Hepatocyte (in vitro differentiated cells): Measurements from ENCODE around the gene NUP155. TPM values are rescaled to one million over a fixed set of nuclear protein-coding genes. Genes with fewer than 3 reads are reported as not detected.
"Not testable (repeated sequence)": the region's sequence is repeated elsewhere in the genome, so short reads cannot be mapped to it uniquely, and the experiment has no call there.

Experiments used
- DNase-seq: peaks from one replicate; pipeline ENCODE4 v3.0.0-alpha.2; 2016; ENCODE audit warnings: low spot score
- H2AFZ ChIP-seq: fragments of 200-600 bp; sonication (generic); 2 replicates; pipeline ENCODE4 v1.6.0; 2016; ENCODE audit warnings: antibody characterized with exemption, mild to moderate bottlenecking
- H3K27ac ChIP-seq: fragments of 200-600 bp; sonication (generic); 2 replicates; pipeline ENCODE4 v1.5.1; 2016; ENCODE audit warnings: mild to moderate bottlenecking
- H3K27me3 ChIP-seq: fragments of 200-600 bp; sonication (generic); 2 replicates; pipeline ENCODE4 v1.6.1; 2016
- H3K36me3 ChIP-seq: fragments of 200-600 bp; sonication (generic); replicated peaks from 2 replicates; pipeline ENCODE4 v1.5.1; 2016; ENCODE audit warnings: low read depth; ENCODE audit not compliant: insufficient read depth
- H3K4me1 ChIP-seq: fragments of 200-600 bp; sonication (generic); 2 replicates; pipeline ENCODE4 v1.5.1; 2016; ENCODE audit warnings: mild to moderate bottlenecking, moderate library complexity; ENCODE audit not compliant: insufficient read depth
- H3K4me2 ChIP-seq: fragments of 200-600 bp; sonication (generic); 2 replicates; pipeline ENCODE4 v1.6.0; 2016
- H3K4me3 ChIP-seq: fragments of 200-600 bp; sonication (generic); 2 replicates; pipeline ENCODE4 v1.5.1; 2016; ENCODE audit warnings: mild to moderate bottlenecking
- H3K79me2 ChIP-seq: fragments of 200-600 bp; sonication (generic); 2 replicates; pipeline ENCODE4 v1.6.0; 2017; ENCODE audit warnings: mild to moderate bottlenecking
- H3K9me2 ChIP-seq: fragments of 200-600 bp; sonication (generic); replicated peaks from 2 replicates; pipeline ENCODE4 v1.6.0; 2017; ENCODE audit warnings: mild to moderate bottlenecking; ENCODE audit not compliant: insufficient read depth
- H3K9me3 ChIP-seq: fragments of 200-600 bp; sonication (generic); 2 replicates; pipeline ENCODE4 v1.5.1; 2016; ENCODE audit warnings: low read depth, mild to moderate bottlenecking
- H4K20me1 ChIP-seq: fragments of 200-600 bp; sonication (generic); 2 replicates; pipeline ENCODE4 v1.6.0; 2016; ENCODE audit warnings: mild to moderate bottlenecking; ENCODE audit not compliant: insufficient read depth, poor library complexity, severe bottlenecking
- CTCF ChIP-seq: fragments of 200-600 bp; sonication (generic); IDR thresholded peaks from 2 replicates; pipeline ENCODE4 v1.5.1; 2016; ENCODE audit warnings: antibody characterized with exemption, mild to moderate bottlenecking; ENCODE audit not compliant: poor library complexity
- EZH2 ChIP-seq: fragments of 200-600 bp; sonication (generic); IDR thresholded peaks from 2 replicates; pipeline ENCODE4 v1.6.1; 2016; ENCODE audit warnings: antibody characterized with exemption, mild to moderate bottlenecking, borderline replicate concordance
- EZH2phosphoT487 ChIP-seq: fragments of 200-600 bp; sonication (generic); IDR thresholded peaks from one replicate; pipeline ENCODE4 v1.6.1; 2018; ENCODE audit warnings: antibody characterized with exemption, mild to moderate bottlenecking, low read depth, moderate library complexity; ENCODE audit not compliant: unreplicated experiment, severe bottlenecking
- WGBS: methylation state at CpG from one replicate; pipeline ENCODE4 v1.1.6; 2016; ENCODE audit warnings: low lambda C conversion rate; ENCODE audit errors: missing lambda C conversion rate; 5-methylcytosine and 5-hydroxymethylcytosine counted together
- polyA plus RNA-seq: library from polyadenylated mRNA; unstranded; fragments of >200 nt; fragmentation: Nextera tagmentation; extraction: Ambion mirVana; gene quantifications from 2 replicates; pipeline ENCODE4 v1.2.1, GENCODE V29; 2016
- total RNA-seq: library from RNA; depleted of rRNA; stranded (reverse); fragments of >200 nt; gene quantifications from 2 replicates; pipeline ENCODE4 v1.2.3, GENCODE V29; 2014

NUP155 gene
- total and polyA plus RNA-seq, 2 experiments from 2014 or later, result 9.1 to 23.4 TPM

- 90% methylated on average over 3 of the region's 3 CpGs for WGBS
- H4K20me1 ChIP-seq, result no peaks in the 10 kb centered on the region
- DNase-seq, result no peak
- no peak overlapping the region for H3K4me2 ChIP-seq
- H3K4me1 ChIP-seq, result peaks cover 2% of the 10 kb centered on the region
- H3K27me3 ChIP-seq, result no peaks in the 10 kb centered on the region
- H3K79me2 ChIP-seq, result peaks cover 11% of the 10 kb centered on the region
- no peaks in the 10 kb centered on the region for H3K36me3 ChIP-seq
- H3K4me3 ChIP-seq, result no peak overlapping the region
- H3K27ac ChIP-seq, result no peak overlapping the region
- TF ChIP-seq CTCF (no peak), EZH2 (no peak), EZH2phosphoT487 (no peak)
- no peak overlapping the region for H2AFZ ChIP-seq
- H3K9me2 ChIP-seq, result no peaks in the 10 kb centered on the region
- H3K9me3 ChIP-seq, result no peaks in the 10 kb centered on the region
These were observed 4.2 kb upstream of the NUP155 start for GRCh38 chr5:37375091-37375490.

- Histone ChIP-seq H3K4me1 (peaks cover 8% of the 10 kb centered on the region), H4K20me1 (no peaks in the 10 kb centered on the region), H2AFZ (peak overlapping the region; percentile 79), H3K9me2 (no peaks in the 10 kb centered on the region), H3K27ac (peak overlapping the region; percentile 64), H3K4me2 (peak overlapping the region; percentile 80), H3K36me3 (no peaks in the 10 kb centered on the region), H3K27me3 (no peaks in the 10 kb centered on the region), H3K4me3 (peak overlapping the region; percentile 69), H3K79me2 (peaks cover 51% of the 10 kb centered on the region), H3K9me3 (no peaks in the 10 kb centered on the region)
- no peak for DNase-seq
- 2% methylated on average over 7 of the region's 7 CpGs for WGBS
- TF ChIP-seq CTCF (no peak), EZH2phosphoT487 (no peak), EZH2 (no peak)
These were observed 399 bp downstream of the NUP155 start for GRCh38 chr5:37370550-37370863.

GRCh38 chr5:37355161-37355560 lies 15.7 kb downstream of the NUP155 start:
- Histone ChIP-seq H3K4me2 (no peak overlapping the region), H3K79me2 (peaks cover 3% of the 10 kb centered on the region), H3K27ac (no peak overlapping the region), H3K4me1 (no peaks in the 10 kb centered on the region), H3K9me2 (no peaks in the 10 kb centered on the region), H2AFZ (no peak overlapping the region), H3K9me3 (no peaks in the 10 kb centered on the region), H3K36me3 (no peaks in the 10 kb centered on the region), H3K4me3 (no peak overlapping the region), H3K27me3 (no peaks in the 10 kb centered on the region), H4K20me1 (no peaks in the 10 kb centered on the region)
- no peak for DNase-seq
- WGBS, result 91% methylated on average over 6 of the region's 6 CpGs
- TF ChIP-seq EZH2phosphoT487 (no peak), CTCF (no peak), EZH2 (no peak)

GRCh38 chr5:37342741-37343140 lies 28.2 kb downstream of the NUP155 start:
- H3K27ac ChIP-seq, H3K4me3 ChIP-seq, H3K27me3 ChIP-seq, H3K79me2 ChIP-seq, DNase-seq, H4K20me1 ChIP-seq, H3K9me3 ChIP-seq, H3K36me3 ChIP-seq, H2AFZ ChIP-seq, H3K4me1 ChIP-seq, H3K9me2 ChIP-seq, H3K4me2 ChIP-seq: not testable (repeated sequence)
- 96% methylated on average over 15 of the region's 18 CpGs for WGBS

GRCh38 chr5:37334754-37335153 lies 36.2 kb downstream of the NUP155 start:
- H3K9me3 ChIP-seq, H3K27me3 ChIP-seq, H3K4me2 ChIP-seq, H4K20me1 ChIP-seq, H3K9me2 ChIP-seq, H3K36me3 ChIP-seq, H3K4me1 ChIP-seq, H2AFZ ChIP-seq, H3K79me2 ChIP-seq, H3K4me3 ChIP-seq, DNase-seq, H3K27ac ChIP-seq: not testable (repeated sequence)
- WGBS, result 96% methylated on average over 12 of the region's 12 CpGs
